GM11168 (cell line): ENCODE results near the gene RUNX1.
"Not testable (repeated sequence)": the region's sequence is repeated elsewhere in the genome, so short reads cannot be mapped to it uniquely, and the experiment has no call there.

Source experiments
- in situ Hi-C: fragments of 300-500 bp; cut with MboI; formaldehyde crosslinking; loops from one replicate; pipeline ENCODE4 v1.12.0; 2022; ENCODE audit warnings: low sequenced_read_pairs; ENCODE audit not compliant: unreplicated experiment

Gene RUNX1

DNA sequence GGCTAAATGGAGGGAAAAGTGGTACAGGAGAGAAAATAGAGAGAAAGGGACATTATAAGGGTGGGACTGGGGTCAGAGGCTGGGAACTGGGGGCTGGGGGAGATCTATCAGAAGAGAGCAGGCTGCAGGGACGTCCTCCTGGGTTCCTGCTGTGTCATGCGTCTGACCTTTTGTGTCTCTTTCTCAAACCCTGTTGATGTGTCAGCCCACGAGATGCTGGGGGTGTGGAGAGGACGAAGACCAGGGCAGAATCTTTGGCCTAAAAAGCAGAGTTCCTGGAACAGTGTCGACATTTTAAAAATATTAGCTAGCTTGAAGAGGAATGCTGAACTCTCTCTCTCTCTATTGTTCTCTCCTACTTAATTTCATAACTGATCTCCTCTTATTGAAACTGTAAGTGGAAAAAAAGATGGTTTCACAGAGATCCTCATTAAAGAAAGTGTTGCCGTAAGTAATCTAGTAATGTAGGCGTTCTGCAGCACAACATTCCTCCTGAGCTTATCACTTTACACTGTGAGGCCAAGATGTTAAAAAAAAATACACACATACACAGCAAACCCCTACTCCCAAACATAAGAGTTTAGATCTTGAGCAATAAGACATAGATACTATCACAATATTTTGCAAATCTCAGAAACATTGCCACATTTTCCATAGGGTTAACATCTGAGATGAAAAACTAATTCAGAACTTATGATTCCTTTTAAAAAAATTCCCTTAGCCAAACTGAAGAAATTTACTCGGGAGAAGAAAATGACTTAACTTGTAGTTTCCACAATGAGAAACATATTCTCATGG lies 52.6 kb downstream of the RUNX1 start:
- in situ Hi-C loops, result no loop called here

- in situ Hi-C loops, result no loop called here
These were observed 53.2 kb downstream of the RUNX1 start for GRCh38 chr21:34995979-34996303.

GRCh38 chr21:34994766-34995631 lies 54.1 kb downstream of the RUNX1 start:
- in situ Hi-C loops, result no loop called here

DNA sequence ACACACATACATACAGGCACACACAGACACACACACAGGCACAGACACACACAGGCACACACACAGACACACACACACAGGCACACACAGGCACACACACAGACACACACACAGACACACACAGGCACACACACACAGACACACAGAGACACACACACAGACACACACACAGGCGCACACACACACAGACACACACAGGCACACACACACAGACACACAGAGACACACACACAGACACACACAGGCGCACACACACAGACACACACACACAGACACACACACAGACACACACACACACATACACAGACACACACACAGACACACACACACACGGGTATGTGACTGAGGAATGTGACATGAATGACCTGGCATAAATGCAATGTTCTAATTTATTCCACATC lies 55.6 kb downstream of the RUNX1 start:
- in situ Hi-C loops, result not testable (repeated sequence)

DNA sequence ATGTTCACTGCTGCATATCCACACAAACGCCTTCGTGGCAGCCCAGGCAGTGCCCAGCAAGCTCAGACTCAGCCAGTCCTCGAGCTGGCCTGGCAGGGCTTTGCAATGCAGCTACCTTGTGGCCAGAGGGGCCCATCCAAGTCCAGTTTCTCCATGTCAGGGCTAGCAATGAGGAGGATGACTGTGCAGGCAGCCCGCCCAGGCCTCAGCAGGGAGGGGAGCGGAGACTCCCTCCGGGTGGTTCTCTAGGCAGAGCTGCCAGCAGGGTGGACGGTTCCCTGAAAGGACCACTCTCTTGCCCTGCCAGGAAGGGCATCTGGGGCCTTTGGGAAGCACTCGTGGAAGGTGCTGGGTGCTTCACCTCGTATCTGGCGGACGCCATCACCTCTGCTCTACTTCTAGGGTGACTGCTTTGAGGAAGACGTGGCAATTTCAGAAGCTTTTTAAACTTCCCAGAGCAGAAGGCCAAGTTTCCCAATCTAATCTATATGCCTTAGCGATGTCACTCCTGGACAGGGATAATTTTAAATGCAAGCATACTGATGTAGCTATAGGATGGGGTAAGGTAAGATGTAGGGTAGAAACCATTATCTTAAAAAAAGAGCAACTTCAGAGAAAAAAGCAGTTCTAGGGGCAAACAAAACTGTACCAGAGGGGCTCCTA lies 56.2 kb downstream of the RUNX1 start:
- in situ Hi-C loops, result no loop called here

DNA sequence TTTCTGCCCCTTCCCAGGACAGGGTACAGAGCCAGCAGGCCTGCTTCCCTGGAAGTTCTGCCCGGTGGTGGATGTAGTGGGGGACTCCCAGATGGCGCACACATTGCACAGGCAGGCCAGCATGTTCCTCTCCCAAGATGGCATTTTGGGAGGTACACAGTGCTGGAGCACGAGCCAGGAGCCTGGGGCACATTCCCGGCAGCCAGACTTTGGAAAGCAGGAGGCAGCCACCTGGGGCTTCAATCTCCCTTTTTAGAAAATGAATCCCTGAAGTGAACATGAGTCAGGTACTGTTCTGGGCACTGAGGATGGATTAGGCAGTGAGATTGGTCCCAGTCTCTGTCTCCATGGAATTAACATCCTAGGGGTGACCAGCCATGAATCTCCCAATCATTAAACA lies 56.9 kb downstream of the RUNX1 start:
- in situ Hi-C loops, result no loop called here

GRCh38 chr21:34991366-34991957 lies 57.6 kb downstream of the RUNX1 start:
- in situ Hi-C loops, result no loop called here

DNA sequence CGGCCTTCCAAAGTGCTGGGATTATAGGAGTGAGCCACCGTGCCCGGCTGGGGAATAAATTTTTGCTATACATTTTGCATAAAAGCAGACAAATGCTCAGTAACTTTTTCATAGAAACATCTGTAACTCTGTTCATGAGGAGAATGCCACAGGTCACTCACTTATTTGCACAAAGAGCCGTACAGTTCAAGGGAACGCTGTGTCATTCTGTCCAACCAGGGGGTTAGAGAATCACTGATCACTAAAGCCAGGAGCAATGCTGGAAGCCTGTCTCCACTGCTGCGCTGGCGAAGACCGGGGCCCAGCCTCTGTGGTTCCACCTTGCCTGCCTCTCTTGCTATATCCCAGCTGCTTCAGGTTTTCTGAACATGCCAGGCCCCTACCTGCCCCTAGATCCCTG lies 58.3 kb downstream of the RUNX1 start:
- in situ Hi-C loops, result no loop called here

DNA sequence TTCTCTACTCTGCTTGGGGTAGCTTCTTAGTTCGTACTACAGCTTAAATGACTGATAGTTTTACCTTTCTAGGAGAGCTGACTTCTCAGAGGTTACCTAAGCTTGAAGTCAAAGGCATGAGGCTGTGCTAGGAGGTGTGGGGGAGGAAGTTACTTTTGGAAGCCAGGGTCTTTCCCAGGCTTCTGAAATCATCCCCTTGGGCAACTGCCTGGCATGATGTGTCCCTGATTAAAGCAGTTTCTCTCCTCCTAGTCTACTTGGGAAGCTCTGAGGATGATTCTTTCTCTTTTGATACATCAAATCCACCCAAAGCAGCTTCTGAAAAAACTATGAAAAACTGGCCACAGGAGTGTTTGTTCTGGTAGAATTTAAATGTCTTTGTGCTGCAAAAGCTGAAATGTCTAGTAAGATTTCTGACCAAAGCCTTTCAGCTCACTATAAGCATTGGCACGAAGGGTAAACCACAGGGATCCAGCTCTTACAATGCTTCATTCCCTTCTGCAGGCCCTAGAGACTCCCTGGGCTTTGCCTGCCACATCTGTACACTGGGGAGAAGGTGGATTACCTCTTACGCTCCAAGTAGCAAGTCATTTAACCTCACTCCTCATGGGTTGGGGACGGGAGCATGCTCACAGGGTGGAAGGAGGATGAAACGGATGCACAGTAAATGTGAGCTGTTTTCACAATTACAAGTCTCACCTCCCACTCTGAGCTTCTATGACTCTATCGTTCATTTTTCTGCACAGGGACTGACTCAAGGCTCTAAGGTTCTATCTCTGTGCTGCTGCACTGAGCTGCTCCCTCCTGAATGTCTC lies 59.6 kb downstream of the RUNX1 start:
- in situ Hi-C loops, result no loop called here

DNA sequence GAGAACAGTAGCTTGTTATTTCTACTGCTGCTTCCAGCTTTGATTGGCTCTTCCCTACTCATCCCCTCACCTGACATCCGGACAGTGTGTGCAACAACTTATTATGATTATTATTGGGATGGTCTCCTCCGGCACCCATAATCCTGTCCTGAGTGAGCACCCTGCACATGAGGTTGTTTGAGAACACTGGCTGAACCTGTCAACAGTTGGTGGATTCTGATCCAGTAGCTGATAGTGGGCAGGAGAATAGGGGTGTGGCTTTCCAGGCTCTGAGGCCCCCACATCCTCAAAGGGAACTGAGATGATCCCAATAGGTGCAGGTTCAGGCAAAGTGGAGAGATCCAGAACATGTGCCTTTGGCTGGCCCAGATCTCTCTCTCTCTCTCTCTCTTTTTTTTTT lies 60.5 kb downstream of the RUNX1 start:
- in situ Hi-C loops, result no loop called here

- in situ Hi-C loops, result no loop called here
These were observed 61.0 kb downstream of the RUNX1 start for GRCh38 chr21:34988139-34988538.

- in situ Hi-C loops, result no loop called here
These were observed 61.5 kb downstream of the RUNX1 start for GRCh38 chr21:34987501-34988072.

GRCh38 chr21:34986561-34987500 lies 62.3 kb downstream of the RUNX1 start:
- in situ Hi-C loops, result no loop called here

GRCh38 chr21:34984356-34985058 lies 64.6 kb downstream of the RUNX1 start:
- in situ Hi-C loops, result no loop called here

- in situ Hi-C loops, result no loop called here
These were observed 65.4 kb downstream of the RUNX1 start for GRCh38 chr21:34983680-34984086.

DNA sequence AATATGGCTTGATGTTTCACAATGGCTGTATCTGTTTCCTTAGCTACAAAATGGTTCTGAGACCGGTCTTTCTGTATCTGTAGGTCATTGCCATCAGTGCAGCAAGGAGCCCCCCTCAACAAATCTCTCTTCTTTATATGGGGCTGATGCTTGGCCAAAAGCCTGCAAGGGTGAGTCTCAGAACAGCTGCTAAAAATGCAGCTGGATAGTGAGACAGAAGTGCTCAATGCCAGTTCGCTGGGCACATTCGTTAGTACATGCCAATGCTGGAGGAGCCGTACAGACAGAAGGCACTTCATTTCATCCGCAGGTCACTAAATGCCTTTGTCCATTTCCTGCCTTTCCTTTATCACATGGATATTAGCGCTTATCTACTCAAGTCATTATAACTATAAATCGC lies 67.3 kb downstream of the RUNX1 start:
- in situ Hi-C loops, result no loop called here

DNA sequence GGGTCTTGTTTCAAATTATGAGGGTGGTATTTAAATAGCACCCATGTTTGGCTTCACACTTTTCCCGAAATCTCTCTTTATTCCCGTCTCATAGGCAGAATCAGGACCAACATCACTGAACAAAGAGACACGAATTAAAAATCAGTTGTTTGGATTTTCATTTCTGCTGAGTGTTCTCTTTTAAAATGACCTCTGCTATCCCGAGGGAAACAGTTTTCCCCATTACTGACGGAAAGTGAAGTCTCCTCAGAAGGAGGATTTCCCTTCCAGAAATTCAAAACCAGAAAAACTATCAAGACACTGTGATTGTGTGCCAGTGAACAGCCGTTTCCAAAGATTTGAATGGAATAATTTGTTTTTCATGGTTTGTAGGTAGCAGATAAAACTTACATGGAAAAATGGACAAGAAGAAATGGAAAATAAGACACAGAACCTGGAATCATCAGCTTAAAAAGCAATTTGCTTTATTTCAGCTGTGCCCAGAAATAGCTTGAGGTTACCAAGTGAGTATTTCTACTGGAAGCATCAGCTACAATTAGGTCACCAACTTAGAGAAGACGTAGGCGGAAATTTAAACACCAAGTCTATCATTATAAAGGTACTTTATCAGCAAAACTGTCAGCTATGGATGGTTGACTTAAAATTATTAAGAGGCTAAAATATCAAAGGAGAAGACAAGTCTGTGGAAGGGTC lies 68.5 kb downstream of the RUNX1 start:
- in situ Hi-C loops, result no loop called here
